Neural cell (in vitro differentiated cells): ENCODE measurements around the gene ARHGDIG. TPM values are rescaled to one million over a fixed set of nuclear protein-coding genes. Genes with fewer than 3 reads are reported as not detected.
"Not testable (repeated sequence)": the region's sequence is repeated elsewhere in the genome, so short reads cannot be mapped to it uniquely, and the experiment has no call there.

Source experiments
- H2AFZ ChIP-seq: fragments of 200-600, 300-800 bp; sonication (generic), shearing (Covaris generic); 2 replicates; pipeline ENCODE4 v1.6.0; 2014; ENCODE audit warnings: low read depth, mild to moderate bottlenecking, antibody characterized with exemption, low read length, moderate library complexity
- H3F3A ChIP-seq: fragments of 200-600 bp; shearing (Covaris generic); 2 replicates; pipeline ENCODE4 v1.6.1; 2016; ENCODE audit warnings: mild to moderate bottlenecking, moderate library complexity, mixed read lengths, antibody characterized with exemption, low read length; ENCODE audit not compliant: insufficient read depth, poor library complexity, severe bottlenecking
- H3K27ac ChIP-seq: fragments of 200-600, 300-800 bp; sonication (generic), shearing (Covaris generic); 2 replicates; pipeline ENCODE4 v1.5.1; 2014; ENCODE audit warnings: mild to moderate bottlenecking, low read length, moderate library complexity
- H3K27me3 ChIP-seq: fragments of 300-800, 200-600 bp; sonication (generic), shearing (Covaris generic); 2 replicates; pipeline ENCODE4 v1.6.0; 2014; ENCODE audit warnings: mild to moderate bottlenecking, low read depth, low read length, moderate library complexity; ENCODE audit not compliant: insufficient read depth
- H3K36me3 ChIP-seq: fragments of 300-800, 200-600 bp; sonication (generic), shearing (Covaris generic); 2 replicates; pipeline ENCODE4 v1.5.1; 2014; ENCODE audit warnings: mild to moderate bottlenecking, antibody characterized with exemption, low read length, moderate library complexity; ENCODE audit not compliant: insufficient read depth
- H3K4me2 ChIP-seq: fragments of 300-800, 200-600 bp; sonication (generic), shearing (Covaris generic); 2 replicates; pipeline ENCODE4 v1.6.0; 2014; ENCODE audit warnings: mild to moderate bottlenecking, low read length
- H3K4me3 ChIP-seq: fragments of 300-800, 200-600 bp; sonication (generic), shearing (Covaris generic); 2 replicates; pipeline ENCODE4 v1.5.1; 2014; ENCODE audit warnings: mild to moderate bottlenecking, low read length, moderate library complexity
- H3K79me2 ChIP-seq: fragments of 200-600 bp; shearing (Covaris generic); replicated peaks from 2 replicates; pipeline ENCODE4 v1.6.0; 2014; ENCODE audit warnings: mild to moderate bottlenecking, low read length, moderate library complexity; ENCODE audit not compliant: insufficient read depth
- H3K9ac ChIP-seq: fragments of 300-800, 200-600 bp; sonication (generic), shearing (Covaris generic); 2 replicates; pipeline ENCODE4 v1.6.1; 2016; ENCODE audit warnings: mild to moderate bottlenecking, low read length, mixed read lengths
- H3K9me2 ChIP-seq: fragments of 200-600 bp; shearing (Covaris generic); 2 replicates; pipeline ENCODE4 v1.6.1; 2016; ENCODE audit warnings: mild to moderate bottlenecking, low read length, mixed read lengths; ENCODE audit not compliant: insufficient read depth
- H3K9me3 ChIP-seq: fragments of 200-600, 300-800 bp; sonication (generic), shearing (Covaris generic); 2 replicates; pipeline ENCODE4 v1.6.1; 2016; ENCODE audit warnings: mild to moderate bottlenecking, mixed run types, low read length, moderate library complexity, mixed read lengths
- H4K20me1 ChIP-seq: fragments of 200-600 bp; shearing (Covaris generic); 2 replicates; pipeline ENCODE4 v1.6.1; 2016; ENCODE audit warnings: mild to moderate bottlenecking, mixed run types; ENCODE audit not compliant: insufficient read depth
- EP300 ChIP-seq: fragments of 450-650 bp; conservative IDR thresholded peaks from 2 replicates; pipeline ENCODE4 v1.6.1; 2014; ENCODE audit warnings: antibody characterized with exemption, mild to moderate bottlenecking, moderate library complexity; ENCODE audit not compliant: poor library complexity, severe bottlenecking
- EZH2 ChIP-seq: fragments of 200-600, 300-800 bp; shearing (Covaris generic), sonication (generic); IDR thresholded peaks from 2 replicates; pipeline ENCODE4 v1.6.1; 2014; ENCODE audit warnings: antibody characterized with exemption, low read length, borderline replicate concordance, mild to moderate bottlenecking; ENCODE audit not compliant: insufficient read depth, poor library complexity, severe bottlenecking
- MXI1 ChIP-seq: fragments of 450-650 bp; conservative IDR thresholded peaks from 2 replicates; pipeline ENCODE4 v1.6.1; 2014; ENCODE audit warnings: antibody characterized with exemption, mild to moderate bottlenecking; ENCODE audit not compliant: poor library complexity, severe bottlenecking
- POLR2AphosphoS5 ChIP-seq: IDR thresholded peaks from 2 replicates; pipeline ENCODE4 v1.6.1; 2012
- RAD21 ChIP-seq: fragments of 450-650 bp; conservative IDR thresholded peaks from 2 replicates; pipeline ENCODE4 v1.6.1; 2014; ENCODE audit warnings: antibody characterized with exemption, mild to moderate bottlenecking, moderate library complexity
- REST ChIP-seq: IDR thresholded peaks from 2 replicates; pipeline ENCODE4 v1.6.1; 2012; ENCODE audit warnings: borderline replicate concordance
- SMC3 ChIP-seq: fragments of 450-650 bp; conservative IDR thresholded peaks from 2 replicates; pipeline ENCODE4 v1.6.1; 2014; ENCODE audit warnings: antibody characterized with exemption, mild to moderate bottlenecking, moderate library complexity; ENCODE audit not compliant: poor library complexity
- TAF1 ChIP-seq: IDR thresholded peaks from 2 replicates; pipeline ENCODE4 v1.6.1; 2012; ENCODE audit warnings: low read depth
- polyA plus RNA-seq: library from polyadenylated mRNA; depleted of rRNA; stranded (reverse); fragments of >200 nt; gene quantifications from 2 replicates; pipeline ENCODE4 v1.2.3, GENCODE V29; 2014
- TF ChIP-seq, protein P1 (sequence below): fragments of 450-650 bp; IDR thresholded peaks from 2 replicates; pipeline ENCODE4 v1.5.1; 2014; ENCODE audit warnings: antibody characterized with exemption, mild to moderate bottlenecking, moderate library complexity; ENCODE audit not compliant: poor library complexity, severe bottlenecking

The ARHGDIG gene
- polyA plus RNA-seq, 1 donor from 2014 or later = 176 TPM

DNA sequence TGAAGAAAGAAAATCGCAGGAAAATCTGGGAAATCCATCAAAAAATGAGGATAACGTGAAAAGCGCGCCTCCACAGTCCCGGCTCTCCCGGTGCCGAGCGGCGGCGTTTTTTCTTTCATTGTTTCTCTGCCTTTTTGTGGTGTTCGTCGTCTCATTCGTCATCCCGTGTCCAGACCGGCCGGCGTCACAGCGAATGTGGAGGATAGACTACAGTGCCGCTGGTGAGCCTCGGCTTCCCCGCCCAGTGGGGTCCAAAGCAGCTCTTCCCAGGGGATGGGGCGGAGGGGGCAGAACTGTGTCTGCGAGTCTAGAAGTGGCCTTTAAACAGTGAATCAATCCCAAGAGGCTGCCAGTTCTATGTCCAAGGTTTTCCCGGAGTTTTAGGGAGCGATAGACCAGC is 25.9 kb upstream of the ARHGDIG start:
- Histone ChIP-seq H3F3A (no peaks in the 10 kb centered on the region), H3K27ac (no peak overlapping the region), H3K4me3 (no peak overlapping the region), H3K4me2 (no peak overlapping the region), H3K9ac (no peak overlapping the region), H3K9me3 (no peaks in the 10 kb centered on the region), H4K20me1 (no peaks in the 10 kb centered on the region), H3K79me2 (no peaks in the 10 kb centered on the region), H2AFZ (no peak overlapping the region), H3K27me3 (no peaks in the 10 kb centered on the region), H3K36me3 (no peaks in the 10 kb centered on the region), H3K9me2 (no peaks in the 10 kb centered on the region)
- TF ChIP-seq EP300 (no peak), TAF1 (no peak)

DNA sequence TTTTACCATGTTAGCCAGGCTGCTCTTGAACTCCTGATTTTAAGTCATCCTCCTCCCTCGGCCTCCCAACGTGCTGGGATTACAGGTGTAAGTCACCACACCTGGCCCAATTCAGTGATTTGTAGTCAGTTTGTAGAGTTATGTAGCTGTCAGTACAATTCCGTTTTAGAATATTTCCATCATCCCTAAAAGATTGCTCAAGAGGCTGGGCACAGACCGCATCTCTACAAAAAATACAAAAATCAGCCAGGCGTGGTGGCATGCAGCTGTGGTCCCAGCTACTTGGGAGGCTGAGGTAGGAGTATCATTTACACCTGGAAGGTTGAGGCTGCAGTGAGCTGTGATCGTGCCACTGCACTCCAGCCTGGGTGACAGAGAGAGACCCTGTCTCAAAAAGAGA is 25.2 kb upstream of the ARHGDIG start:
- TF ChIP-seq MXI1 = no peak
- no peak for TF ChIP-seq TAF1
- TF ChIP-seq EP300 = no peak
- TF ChIP-seq SMC3 = no peak
- TF ChIP-seq EZH2 = no peak
- TF ChIP-seq RAD21 = no peak
- TF ChIP-seq POLR2AphosphoS5 = no peak
- TF ChIP-seq, protein P1, sequence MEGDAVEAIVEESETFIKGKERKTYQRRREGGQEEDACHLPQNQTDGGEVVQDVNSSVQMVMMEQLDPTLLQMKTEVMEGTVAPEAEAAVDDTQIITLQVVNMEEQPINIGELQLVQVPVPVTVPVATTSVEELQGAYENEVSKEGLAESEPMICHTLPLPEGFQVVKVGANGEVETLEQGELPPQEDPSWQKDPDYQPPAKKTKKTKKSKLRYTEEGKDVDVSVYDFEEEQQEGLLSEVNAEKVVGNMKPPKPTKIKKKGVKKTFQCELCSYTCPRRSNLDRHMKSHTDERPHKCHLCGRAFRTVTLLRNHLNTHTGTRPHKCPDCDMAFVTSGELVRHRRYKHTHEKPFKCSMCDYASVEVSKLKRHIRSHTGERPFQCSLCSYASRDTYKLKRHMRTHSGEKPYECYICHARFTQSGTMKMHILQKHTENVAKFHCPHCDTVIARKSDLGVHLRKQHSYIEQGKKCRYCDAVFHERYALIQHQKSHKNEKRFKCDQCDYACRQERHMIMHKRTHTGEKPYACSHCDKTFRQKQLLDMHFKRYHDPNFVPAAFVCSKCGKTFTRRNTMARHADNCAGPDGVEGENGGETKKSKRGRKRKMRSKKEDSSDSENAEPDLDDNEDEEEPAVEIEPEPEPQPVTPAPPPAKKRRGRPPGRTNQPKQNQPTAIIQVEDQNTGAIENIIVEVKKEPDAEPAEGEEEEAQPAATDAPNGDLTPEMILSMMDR = no peak
- no peak for TF ChIP-seq REST
- Histone ChIP-seq H3K9me3 (no peaks in the 10 kb centered on the region), H3K9ac (no peak overlapping the region), H3K4me3 (no peak overlapping the region), H3K79me2 (no peaks in the 10 kb centered on the region), H3K27ac (no peak overlapping the region), H3K9me2 (no peaks in the 10 kb centered on the region), H3K27me3 (no peaks in the 10 kb centered on the region), H3F3A (no peaks in the 10 kb centered on the region), H3K36me3 (no peaks in the 10 kb centered on the region), H4K20me1 (no peaks in the 10 kb centered on the region), H2AFZ (no peak overlapping the region), H3K4me2 (no peak overlapping the region)

GRCh38 chr16:258091-258490 is 22.3 kb upstream of the ARHGDIG start:
- H3K4me2 ChIP-seq, H3K4me3 ChIP-seq, H3K9ac ChIP-seq, H3K9me3 ChIP-seq, H3F3A ChIP-seq, H3K9me2 ChIP-seq, H3K36me3 ChIP-seq, H2AFZ ChIP-seq, H3K27ac ChIP-seq, H4K20me1 ChIP-seq, H3K27me3 ChIP-seq, H3K79me2 ChIP-seq: not testable (repeated sequence)
